ENCODE results near the gene NFKB1. TPM values are rescaled to one million over a fixed set of nuclear protein-coding genes. Genes with fewer than 3 reads are reported as not detected.

The NFKB1 gene
- total and polyA plus RNA-seq, 10 of the 15 experiments (the other 5 are each of a cell fraction or from before 2014, with no cell fraction given), result 8.7 to 110 (median 57.3) TPM

- TF ChIP-seq ZBTB40 (IDR thresholded peaks at IDR 0.05; ENCODE audit: borderline replicate concordance) (no peak), HCFC1 (IDR thresholded peaks at IDR 0.05; ENCODE audit: low read length) (no peak), ZBTB33 (IDR thresholded peaks at IDR 0.05) (no peak), ZNF274 (IDR thresholded peaks at IDR 0.05; ENCODE audit: insufficient read depth, insufficient read length) (no peak), RUNX3 (IDR thresholded peaks at IDR 0.05; ENCODE audit: low read length) (no peak), NRF1 (conservative IDR thresholded peaks at IDR 0.05; ENCODE audit: low read depth, low read length) (no peak), ZNF384 (IDR thresholded peaks at IDR 0.05; ENCODE audit: borderline replicate concordance, low read depth, low read length) (no peak)
Observed at GRCh38 chr4:102637391-102637790, 136.2 kb downstream of the NFKB1 start (continued).

GRCh38 chr4:102638621-102639020 lies 137.5 kb downstream of the NFKB1 start:
- Histone ChIP-seq H3K4me3 (no peak overlapping the region), H3K36me3 (ENCODE audit: control insufficient read depth in 2 of 2, insufficient read depth in 2 of 2, low read length in 1 of 2) (peaks cover 0 to 11% of the 10 kb centered on the region in 2 experiments; a peak in 3 of 4 replicates), H3K4me2 (ENCODE audit: control insufficient read depth, insufficient read depth) (no peak overlapping the region), H4K20me1 (ENCODE audit: control insufficient read depth, insufficient read depth) (no peaks in the 10 kb centered on the region), H2AFZ (ENCODE audit: control insufficient read depth, low read depth, low read length) (no peak overlapping the region), H3K79me2 (ENCODE audit: control insufficient read depth, insufficient read depth, low read length) (no peaks in the 10 kb centered on the region), H3K27me3 (replicated peaks in 1 of 2; ENCODE audit: control insufficient read depth in 2 of 2, insufficient read depth in 2 of 2, low read length in 1 of 2) (no peaks in the 10 kb centered on the region), H3K27ac (ENCODE audit: control insufficient read depth, insufficient read depth) (no peak overlapping the region), H3K9ac (ENCODE audit: control insufficient read depth, insufficient read depth, low read length) (no peak overlapping the region), H3K9me3 (replicated peaks; ENCODE audit: control insufficient read depth, insufficient read depth, low read length) (no peaks in the 10 kb centered on the region), H3K4me1 (ENCODE audit: control insufficient read depth, insufficient read depth, low read length) (no peaks in the 10 kb centered on the region)
- DNase-seq (ENCODE audit: low read depth, low spot score) (no peak), ATAC-seq (no peak), FAIRE-seq (no peak)
- intact Hi-C loops (cut with micrococcal nuclease; ENCODE audit: unreplicated experiment), result no loop called here
- BruUV-seq (replicated peaks), result no TSS peak
- ChIA-PET POLR2A (no interaction called here), CTCF (interaction anchor here (0.6 kb wide), 1 partner anchor 61 kb away, joined by 3 read pairs; no protein-coding TSS in a partner anchor), SMC1A (ENCODE audit: uncharacterized antibody, unreplicated experiment) (no interaction called here), RAD21 (ENCODE audit: unreplicated experiment) (no interaction called here)
- 7% methylated on average over 1 of the region's 1 CpG for WGBS (ENCODE audit: insufficient coverage, insufficient replicate concordance, low lambda C conversion rate, missing lambda C conversion rate)
- in situ Hi-C loops (cut with MboI), result loop anchor here (25.0 kb wide), 1 partner anchor 1149 kb away; no protein-coding TSS in a partner anchor
- TF ChIP-seq ZNF207 (IDR thresholded peaks at IDR 0.05; ENCODE audit: borderline replicate concordance) (no peak), PRDM15 (CRISPR knock-in tag; IDR thresholded peaks at IDR 0.05) (no peak), RELA (IDR thresholded peaks at IDR 0.05; ENCODE audit: borderline replicate concordance, partially characterized antibody) (no peak), EED (IDR thresholded peaks at IDR 0.05; ENCODE audit: low read depth) (no peak)
